GM23338 (cell line): Measurements from ENCODE around the gene CDKAL1.

Experiments
- CREB1 ChIP-seq: fragments of 250-450 bp; sonication (Bioruptor Pico); IDR thresholded peaks from 2 replicates; pipeline ENCODE4 v1.5.0; 2020; ENCODE audit warnings: low read depth, mild to moderate bottlenecking, moderate library complexity
- CTCF ChIP-seq, 2 experiments: fragments of 200-600 bp in 1 of 2; sonication (generic) in 1 of 2; conservative IDR thresholded peaks; 2 replicates each; pipeline versions ENCODE4 v1.5.1 to v1.6.1; 2016 to 2017; ENCODE audit warnings: antibody characterized with exemption in 2 of 2, low read depth in 2 of 2, mild to moderate bottlenecking in 2 of 2, moderate library complexity in 1 of 2
- EZH2 ChIP-seq: fragments of 200-600 bp; sonication (generic); IDR thresholded peaks from one replicate; pipeline ENCODE4 v1.8.0; 2017; ENCODE audit warnings: antibody characterized with exemption, mild to moderate bottlenecking, low read depth; ENCODE audit not compliant: unreplicated experiment
- EZH2phosphoT487 ChIP-seq: fragments of 200-600 bp; sonication (generic); IDR thresholded peaks from one replicate; pipeline ENCODE4 v1.8.1; 2018; ENCODE audit warnings: antibody characterized with exemption; ENCODE audit not compliant: unreplicated experiment
- JUNB ChIP-seq: IDR thresholded peaks from one replicate; pipeline ENCODE4 v1.6.1; 2016; ENCODE audit warnings: antibody characterized with exemption; ENCODE audit not compliant: unreplicated experiment
- REST ChIP-seq: IDR thresholded peaks from one replicate; pipeline ENCODE4 v1.6.1; 2018; ENCODE audit warnings: antibody characterized with exemption; ENCODE audit not compliant: unreplicated experiment

GRCh38 chr6:20771409-20771808, 237.2 kb downstream of the CDKAL1 start:
- TF ChIP-seq CTCF (conservative IDR thresholded peaks at IDR 0.05; ENCODE audit: low read depth in 2 of 2), result no peak
- TF ChIP-seq EZH2, result no peak
- TF ChIP-seq CREB1 (CRISPR knock-in tag), result no peak
- no peak for TF ChIP-seq REST
- no peak for TF ChIP-seq EZH2phosphoT487
- no peak for TF ChIP-seq JUNB
